ENCODE measurements around the gene MMP1.

- no peak for TF ChIP-seq EZH2 (IDR thresholded peaks at IDR 0.05)
- no peak for TF ChIP-seq CTCF (IDR thresholded peaks at IDR 0.05 in 2 of 3, conservative IDR thresholded peaks at IDR 0.05 in 1 of 3; ENCODE audit: borderline replicate concordance in 1 of 3, insufficient read depth in 1 of 3, low read depth in 2 of 3, low read length in 2 of 3)
- no peak for TF ChIP-seq POLR2A (IDR thresholded peaks at IDR 0.05; ENCODE audit: borderline replicate concordance, extremely low read depth, insufficient read depth, insufficient read length)
- no peak for TF ChIP-seq EGR1 (IDR thresholded peaks at IDR 0.05; ENCODE audit: low read depth)
- TF ChIP-seq RAD21 (IDR thresholded peaks at IDR 0.05; ENCODE audit: low read depth): no peak
- no peak for TF ChIP-seq SRF (IDR thresholded peaks at IDR 0.05; ENCODE audit: low read depth)
Measured at GRCh38 chr11:102770191-102770590, 27.8 kb downstream of the MMP1 start.
